ENCODE results near the gene NRXN3. TPM values are rescaled to one million over a fixed set of nuclear protein-coding genes. Genes with fewer than 3 reads are reported as not detected.

The NRXN3 gene
- total RNA-seq, 1 donor, result under 0.01 TPM

DNA sequence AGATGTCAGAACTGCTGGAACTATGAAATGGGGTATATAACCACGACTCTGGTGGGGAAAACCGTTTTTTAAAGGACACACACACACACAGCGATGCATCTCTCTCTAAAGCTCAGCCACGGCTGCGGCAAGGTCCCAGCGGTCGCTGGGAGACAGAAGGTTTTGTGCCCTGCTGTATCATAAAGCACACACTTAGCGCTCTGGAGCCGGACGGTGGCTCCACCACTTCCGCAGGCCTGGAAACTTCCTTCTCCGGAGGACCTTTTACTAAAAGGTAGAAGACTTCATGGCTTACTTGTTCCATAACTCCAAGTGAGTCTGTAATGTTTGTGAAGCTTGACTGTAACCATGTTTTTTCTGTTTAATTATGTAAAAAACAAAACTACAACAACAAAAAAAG, 1691.9 kb downstream of the NRXN3 start:
- H3K9me3 ChIP-seq (ENCODE audit: low read depth, low read length), result no peaks in the 10 kb centered on the region
- H3K4me3 ChIP-seq (ENCODE audit: low read length), result no peak overlapping the region
- H3K4me1 ChIP-seq (ENCODE audit: insufficient read depth, low read length), result no peaks in the 10 kb centered on the region
- no peaks in the 10 kb centered on the region for H3K27me3 ChIP-seq (ENCODE audit: insufficient read depth, low read length)

DNA sequence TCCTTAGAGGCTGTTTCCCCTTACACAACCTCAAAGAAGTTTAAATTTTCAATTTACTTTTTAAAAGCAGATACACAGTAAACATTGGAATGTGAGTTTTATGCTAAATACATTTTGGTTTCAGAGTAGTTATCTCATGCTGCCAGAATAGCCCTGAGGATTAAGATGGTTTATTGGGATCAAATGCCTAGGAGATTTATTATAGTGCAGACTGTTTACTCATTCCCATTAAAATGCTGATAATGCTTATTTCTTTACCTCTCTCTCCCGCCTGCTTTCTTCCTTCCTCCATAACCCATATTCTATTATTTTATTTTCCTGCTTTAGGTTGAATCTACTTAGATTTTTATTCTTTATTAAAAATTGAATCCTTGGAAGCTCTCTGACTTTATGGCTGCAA, 1701.0 kb downstream of the NRXN3 start:
- Histone ChIP-seq H3K27me3 (ENCODE audit: insufficient read depth, low read length) (no peaks in the 10 kb centered on the region), H3K9me3 (ENCODE audit: low read depth, low read length) (no peaks in the 10 kb centered on the region), H3K4me3 (ENCODE audit: low read length) (no peak overlapping the region), H3K4me1 (ENCODE audit: insufficient read depth, low read length) (no peaks in the 10 kb centered on the region)

DNA sequence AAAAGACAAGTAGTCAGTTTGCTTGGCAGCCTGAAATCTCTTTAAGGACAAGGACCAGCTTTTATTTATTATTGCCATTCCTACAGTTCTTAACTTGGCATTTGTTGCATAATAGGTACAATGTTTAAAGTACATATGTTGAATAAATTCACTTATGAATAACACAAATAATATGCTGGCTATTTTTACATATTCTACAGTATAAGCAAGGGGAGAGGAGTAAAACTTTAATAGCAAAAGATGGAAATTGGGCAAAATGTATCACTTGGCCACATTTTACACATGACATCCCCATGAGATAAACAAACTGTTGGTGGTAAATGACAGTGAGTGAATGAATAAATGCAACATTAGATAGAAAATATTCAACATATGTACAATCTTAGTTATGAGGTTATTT, 1708.1 kb downstream of the NRXN3 start:
- no peaks in the 10 kb centered on the region for H3K27me3 ChIP-seq (ENCODE audit: insufficient read depth, low read length)
- no peaks in the 10 kb centered on the region for H3K4me1 ChIP-seq (ENCODE audit: insufficient read depth, low read length)
- H3K4me3 ChIP-seq (ENCODE audit: low read length), result no peak overlapping the region
- H3K9me3 ChIP-seq (ENCODE audit: low read depth, low read length), result no peaks in the 10 kb centered on the region

- Histone ChIP-seq H3K4me3 (ENCODE audit: low read length) (no peak overlapping the region), H3K27me3 (ENCODE audit: insufficient read depth, low read length) (no peaks in the 10 kb centered on the region), H3K4me1 (ENCODE audit: insufficient read depth, low read length) (no peaks in the 10 kb centered on the region), H3K9me3 (ENCODE audit: low read depth, low read length) (no peaks in the 10 kb centered on the region)
Measured at GRCh38 chr14:79878785-79879184, 1708.6 kb downstream of the NRXN3 start.

DNA sequence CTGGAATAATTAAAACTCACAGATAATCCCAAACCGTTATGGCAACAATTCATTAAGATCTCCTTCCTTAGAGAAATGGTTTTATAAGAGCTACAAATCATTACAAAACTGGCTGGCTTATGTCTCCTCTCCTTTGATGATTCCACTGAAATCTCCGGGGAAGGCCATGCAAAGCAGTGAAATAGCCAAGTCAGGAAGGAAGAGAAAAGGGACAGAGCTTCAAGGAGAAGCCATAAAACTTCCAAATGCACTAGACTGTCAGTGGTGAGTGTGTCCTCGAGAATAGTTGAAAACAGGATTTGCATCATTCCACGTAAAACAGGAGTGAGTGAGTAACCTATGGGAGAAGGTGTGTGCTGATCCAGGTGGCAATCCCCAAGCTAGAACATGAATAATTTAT, 1711.1 kb downstream of the NRXN3 start:
- H3K27me3 ChIP-seq (ENCODE audit: insufficient read depth, low read length), result no peaks in the 10 kb centered on the region
- H3K4me3 ChIP-seq (ENCODE audit: low read length), result no peak overlapping the region
- H3K4me1 ChIP-seq (ENCODE audit: insufficient read depth, low read length), result no peaks in the 10 kb centered on the region
- H3K9me3 ChIP-seq (ENCODE audit: low read depth, low read length), result no peaks in the 10 kb centered on the region

- Histone ChIP-seq H3K9me3 (ENCODE audit: low read depth, low read length) (no peaks in the 10 kb centered on the region), H3K4me3 (ENCODE audit: low read length) (no peak overlapping the region), H3K4me1 (ENCODE audit: insufficient read depth, low read length) (no peaks in the 10 kb centered on the region), H3K27me3 (ENCODE audit: insufficient read depth, low read length) (no peaks in the 10 kb centered on the region)
Measured at GRCh38 chr14:79890527-79890926, 1720.4 kb downstream of the NRXN3 start.

DNA sequence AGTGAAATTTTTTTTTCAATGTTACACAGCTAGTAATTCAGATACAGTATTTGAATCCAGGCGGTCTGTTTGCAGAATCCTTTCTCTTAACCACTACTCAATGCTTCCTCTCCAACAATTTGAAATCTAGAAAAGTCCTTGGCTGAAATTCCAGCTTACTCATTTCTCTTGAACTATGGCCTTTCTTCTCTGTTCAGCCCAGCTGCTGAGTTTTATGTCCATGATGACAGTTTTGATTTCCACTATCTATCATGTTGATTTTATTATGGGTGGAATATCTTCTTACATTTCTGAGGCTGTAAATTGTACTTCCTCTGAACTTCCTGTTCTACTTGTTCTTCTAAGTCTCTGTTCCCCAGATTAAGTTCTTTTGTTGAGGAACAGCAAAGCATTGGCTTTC, 1725.8 kb downstream of the NRXN3 start:
- H3K4me3 ChIP-seq (ENCODE audit: low read length), result no peak overlapping the region
- H3K9me3 ChIP-seq (ENCODE audit: low read depth, low read length), result no peaks in the 10 kb centered on the region
- H3K27me3 ChIP-seq (ENCODE audit: insufficient read depth, low read length), result no peaks in the 10 kb centered on the region
- no peaks in the 10 kb centered on the region for H3K4me1 ChIP-seq (ENCODE audit: insufficient read depth, low read length)

DNA sequence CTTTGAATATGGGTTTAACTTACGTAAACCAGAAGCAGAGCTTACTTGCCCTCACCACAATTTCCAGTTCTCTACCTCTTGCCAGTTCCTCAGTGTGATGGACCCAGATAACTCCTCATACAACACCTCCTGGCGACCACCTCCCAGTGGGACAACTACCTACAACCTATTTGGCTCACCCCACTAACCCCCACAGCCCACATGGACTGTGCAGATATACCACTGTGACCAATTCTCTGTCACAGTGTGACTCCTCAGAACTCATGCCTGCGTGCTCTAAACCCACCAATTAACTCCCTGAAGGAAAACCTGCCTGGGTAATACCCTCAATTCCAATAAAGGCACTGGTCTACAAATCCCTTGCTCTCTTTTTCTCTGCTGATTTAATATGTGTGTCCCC, 1729.4 kb downstream of the NRXN3 start:
- H3K27me3 ChIP-seq (ENCODE audit: insufficient read depth, low read length), result no peaks in the 10 kb centered on the region
- no peaks in the 10 kb centered on the region for H3K9me3 ChIP-seq (ENCODE audit: low read depth, low read length)
- no peak overlapping the region for H3K4me3 ChIP-seq (ENCODE audit: low read length)
- no peaks in the 10 kb centered on the region for H3K4me1 ChIP-seq (ENCODE audit: insufficient read depth, low read length)

- no peaks in the 10 kb centered on the region for H3K27me3 ChIP-seq (ENCODE audit: insufficient read depth, low read length)
- no peak overlapping the region for H3K4me3 ChIP-seq (ENCODE audit: low read length)
- H3K9me3 ChIP-seq (ENCODE audit: low read depth, low read length), result no peaks in the 10 kb centered on the region
Measured at GRCh38 chr14:79904497-79904896, 1734.3 kb downstream of the NRXN3 start.

GRCh38 chr14:79906994-79907393, 1736.8 kb downstream of the NRXN3 start:
- Histone ChIP-seq H3K9me3 (ENCODE audit: low read depth, low read length) (no peaks in the 10 kb centered on the region), H3K4me1 (ENCODE audit: insufficient read depth, low read length) (no peaks in the 10 kb centered on the region), H3K27me3 (ENCODE audit: insufficient read depth, low read length) (no peaks in the 10 kb centered on the region), H3K4me3 (ENCODE audit: low read length) (no peak overlapping the region)

More at GRCh38 chr14:79904497-79904896, 1734.3 kb downstream of the NRXN3 start:
- no peaks in the 10 kb centered on the region for H3K4me1 ChIP-seq (ENCODE audit: insufficient read depth, low read length)

GRCh38 chr14:79910086-79910485, 1739.9 kb downstream of the NRXN3 start:
- Histone ChIP-seq H3K4me3 (ENCODE audit: low read length) (no peak overlapping the region), H3K9me3 (ENCODE audit: low read depth, low read length) (no peaks in the 10 kb centered on the region), H3K4me1 (ENCODE audit: insufficient read depth, low read length) (no peaks in the 10 kb centered on the region), H3K27me3 (ENCODE audit: insufficient read depth, low read length) (no peaks in the 10 kb centered on the region)

DNA sequence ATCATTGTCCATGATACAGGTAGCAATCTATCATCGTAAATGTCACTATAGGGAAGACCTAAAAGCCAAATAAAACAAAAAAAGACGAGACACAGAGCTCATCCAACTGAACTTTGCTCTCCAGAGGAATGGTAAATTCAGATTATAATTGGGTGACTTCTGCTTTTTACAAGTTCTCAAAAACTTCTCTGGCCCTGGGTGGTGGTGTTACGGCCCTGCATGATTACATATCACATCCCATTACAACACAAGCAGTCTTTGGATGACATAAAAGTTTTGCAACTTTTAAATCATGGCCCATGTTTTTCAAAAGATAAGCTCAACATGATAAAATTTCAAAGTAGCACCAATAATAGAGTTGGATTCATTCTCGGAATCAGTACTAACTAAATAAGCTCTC, 1741.6 kb downstream of the NRXN3 start:
- Histone ChIP-seq H3K4me3 (ENCODE audit: low read length) (no peak overlapping the region), H3K27me3 (ENCODE audit: insufficient read depth, low read length) (no peaks in the 10 kb centered on the region), H3K9me3 (ENCODE audit: low read depth, low read length) (no peaks in the 10 kb centered on the region), H3K4me1 (ENCODE audit: insufficient read depth, low read length) (no peaks in the 10 kb centered on the region)

DNA sequence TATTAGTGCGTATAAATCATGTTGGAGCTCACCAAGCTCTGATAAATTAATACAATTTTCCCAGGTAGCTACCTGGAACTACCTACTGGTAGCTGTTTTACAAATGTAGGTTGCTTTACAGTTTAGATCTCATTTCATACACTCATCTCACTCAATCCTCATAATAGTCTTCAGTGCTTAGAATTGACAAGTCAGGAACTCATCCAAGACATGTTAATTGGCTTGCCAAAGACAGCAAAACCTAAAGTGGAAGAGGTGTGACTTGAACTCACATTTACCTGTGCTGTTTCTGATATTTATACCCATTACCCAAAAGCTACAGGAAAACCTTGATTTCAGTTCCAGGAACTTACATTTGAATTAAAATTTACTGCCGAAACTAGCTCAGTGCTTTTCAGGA, 1744.4 kb downstream of the NRXN3 start:
- H3K27me3 ChIP-seq (ENCODE audit: insufficient read depth, low read length), result no peaks in the 10 kb centered on the region
- H3K4me3 ChIP-seq (ENCODE audit: low read length), result no peak overlapping the region
- H3K4me1 ChIP-seq (ENCODE audit: insufficient read depth, low read length), result no peaks in the 10 kb centered on the region
- no peaks in the 10 kb centered on the region for H3K9me3 ChIP-seq (ENCODE audit: low read depth, low read length)

DNA sequence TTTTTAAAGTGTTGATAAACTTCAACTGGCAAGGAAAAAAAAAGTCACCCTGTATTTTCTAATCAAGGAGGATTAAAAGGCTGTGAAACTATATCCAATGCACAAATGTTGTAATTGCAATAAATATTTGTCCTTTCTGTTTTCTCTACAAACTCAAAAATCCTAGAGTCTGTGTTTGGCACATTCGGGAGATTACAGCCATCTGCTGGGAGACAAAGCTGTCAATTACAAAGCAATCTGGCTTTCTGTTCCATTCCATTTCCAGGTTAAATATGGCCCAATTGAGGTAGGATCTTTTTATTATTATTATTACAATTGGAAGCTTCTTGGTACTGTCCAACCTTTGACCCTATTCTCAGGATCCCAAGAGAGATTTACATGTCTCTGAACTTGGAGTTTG, 1745.2 kb downstream of the NRXN3 start:
- H3K4me1 ChIP-seq (ENCODE audit: insufficient read depth, low read length), result no peaks in the 10 kb centered on the region
- no peaks in the 10 kb centered on the region for H3K9me3 ChIP-seq (ENCODE audit: low read depth, low read length)
- no peak overlapping the region for H3K4me3 ChIP-seq (ENCODE audit: low read length)
- H3K27me3 ChIP-seq (ENCODE audit: insufficient read depth, low read length), result no peaks in the 10 kb centered on the region

DNA sequence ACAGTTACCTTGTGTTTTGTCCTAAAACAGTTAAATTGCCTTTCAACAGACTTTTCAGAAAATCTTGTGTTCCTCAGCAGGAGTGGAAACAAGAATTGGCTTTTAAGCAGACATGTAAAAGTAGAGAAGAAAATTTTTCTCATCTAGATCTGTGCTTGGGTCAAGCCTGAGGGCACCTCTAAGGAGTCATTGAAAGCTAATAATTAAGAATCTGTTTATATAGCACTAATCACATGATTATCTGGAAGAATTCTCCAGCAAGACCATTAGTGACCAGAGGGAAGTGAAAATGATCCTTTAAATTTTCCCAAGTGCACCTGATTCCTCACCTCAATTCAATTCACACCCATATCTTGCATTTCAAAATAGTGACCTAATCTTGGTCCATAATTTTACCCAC, 1746.1 kb downstream of the NRXN3 start:
- Histone ChIP-seq H3K9me3 (ENCODE audit: low read depth, low read length) (no peaks in the 10 kb centered on the region), H3K4me1 (ENCODE audit: insufficient read depth, low read length) (no peaks in the 10 kb centered on the region), H3K27me3 (ENCODE audit: insufficient read depth, low read length) (no peaks in the 10 kb centered on the region), H3K4me3 (ENCODE audit: low read length) (no peak overlapping the region)

- H3K27me3 ChIP-seq (ENCODE audit: insufficient read depth, low read length), result no peaks in the 10 kb centered on the region
- no peak overlapping the region for H3K4me3 ChIP-seq (ENCODE audit: low read length)
Measured at GRCh38 chr14:79916892-79917291, 1746.7 kb downstream of the NRXN3 start.

More at GRCh38 chr14:79916892-79917291, 1746.7 kb downstream of the NRXN3 start:
- H3K9me3 ChIP-seq (ENCODE audit: low read depth, low read length), result no peaks in the 10 kb centered on the region
- no peaks in the 10 kb centered on the region for H3K4me1 ChIP-seq (ENCODE audit: insufficient read depth, low read length)
